ENCODE data around the gene SDK2.
A peak's percentile ranks its signal among the peaks of the same experiment; 100 is the strongest.

Gene SDK2

GRCh38 chr17:73399056-73399455 lies 245.2 kb downstream of the SDK2 start:
- in situ Hi-C loops (cut with HindIII; ENCODE audit: low pct_ligation_motif_present, low pct_unique_long_range_greater_than_20kb, low sequenced_read_pairs) = no loop called here
- DNase-seq = no peak

GRCh38 chr17:73397856-73398540 lies 246.2 kb downstream of the SDK2 start:
- in situ Hi-C loops (cut with HindIII; ENCODE audit: low pct_ligation_motif_present, low pct_unique_long_range_greater_than_20kb, low sequenced_read_pairs) = no loop called here
- no peak for DNase-seq

- DNase-seq = no peak
- in situ Hi-C loops (cut with HindIII; ENCODE audit: low pct_ligation_motif_present, low pct_unique_long_range_greater_than_20kb, low sequenced_read_pairs) = no loop called here
Measured at GRCh38 chr17:73397278-73397826, 246.9 kb downstream of the SDK2 start.

- no peak for DNase-seq
- in situ Hi-C loops (cut with HindIII; ENCODE audit: low pct_ligation_motif_present, low pct_unique_long_range_greater_than_20kb, low sequenced_read_pairs) = no loop called here
Measured at GRCh38 chr17:73396431-73397277, 247.6 kb downstream of the SDK2 start.

- in situ Hi-C loops (cut with HindIII; ENCODE audit: low pct_ligation_motif_present, low pct_unique_long_range_greater_than_20kb, low sequenced_read_pairs) = no loop called here
Measured at GRCh38 chr17:73394512-73395450, 249.5 kb downstream of the SDK2 start.

GRCh38 chr17:73393962-73394361 lies 250.3 kb downstream of the SDK2 start:
- in situ Hi-C loops (cut with HindIII; ENCODE audit: low pct_ligation_motif_present, low pct_unique_long_range_greater_than_20kb, low sequenced_read_pairs) = no loop called here
- peak; percentile 19 for DNase-seq

More at GRCh38 chr17:73394512-73395450, 249.5 kb downstream of the SDK2 start:
- no peak for DNase-seq

GRCh38 chr17:73393381-73393780 lies 250.9 kb downstream of the SDK2 start:
- in situ Hi-C loops (cut with HindIII; ENCODE audit: low pct_ligation_motif_present, low pct_unique_long_range_greater_than_20kb, low sequenced_read_pairs) = no loop called here
- no peak for DNase-seq

GRCh38 chr17:73391331-73392265 lies 252.6 kb downstream of the SDK2 start:
- DNase-seq = no peak
- in situ Hi-C loops (cut with HindIII; ENCODE audit: low pct_ligation_motif_present, low pct_unique_long_range_greater_than_20kb, low sequenced_read_pairs) = no loop called here

GRCh38 chr17:73390851-73391250 lies 253.4 kb downstream of the SDK2 start:
- no peak for DNase-seq
- in situ Hi-C loops (cut with HindIII; ENCODE audit: low pct_ligation_motif_present, low pct_unique_long_range_greater_than_20kb, low sequenced_read_pairs) = no loop called here

- DNase-seq = no peak
- in situ Hi-C loops (cut with HindIII; ENCODE audit: low pct_ligation_motif_present, low pct_unique_long_range_greater_than_20kb, low sequenced_read_pairs) = no loop called here
Measured at GRCh38 chr17:73390221-73390620, 254.0 kb downstream of the SDK2 start.

- DNase-seq = no peak
- in situ Hi-C loops (cut with HindIII; ENCODE audit: low pct_ligation_motif_present, low pct_unique_long_range_greater_than_20kb, low sequenced_read_pairs) = no loop called here
Measured at GRCh38 chr17:73389411-73389810, 254.8 kb downstream of the SDK2 start.

GRCh38 chr17:73388578-73388905 lies 255.7 kb downstream of the SDK2 start:
- DNase-seq = no peak
- in situ Hi-C loops (cut with HindIII; ENCODE audit: low pct_ligation_motif_present, low pct_unique_long_range_greater_than_20kb, low sequenced_read_pairs) = no loop called here

GRCh38 chr17:73387746-73388577 lies 256.3 kb downstream of the SDK2 start:
- in situ Hi-C loops (cut with HindIII; ENCODE audit: low pct_ligation_motif_present, low pct_unique_long_range_greater_than_20kb, low sequenced_read_pairs) = no loop called here
- no peak for DNase-seq

- in situ Hi-C loops (cut with HindIII; ENCODE audit: low pct_ligation_motif_present, low pct_unique_long_range_greater_than_20kb, low sequenced_read_pairs) = no loop called here
- DNase-seq = no peak
Measured at GRCh38 chr17:73386561-73386960, 257.7 kb downstream of the SDK2 start.

- no peak for DNase-seq
- in situ Hi-C loops (cut with HindIII; ENCODE audit: low pct_ligation_motif_present, low pct_unique_long_range_greater_than_20kb, low sequenced_read_pairs) = no loop called here
Measured at GRCh38 chr17:73384926-73385325, 259.3 kb downstream of the SDK2 start.

GRCh38 chr17:73380439-73381106 lies 263.7 kb downstream of the SDK2 start:
- no peak for DNase-seq
- in situ Hi-C loops (cut with HindIII; ENCODE audit: low pct_ligation_motif_present, low pct_unique_long_range_greater_than_20kb, low sequenced_read_pairs) = no loop called here
